Measurements from ENCODE around the gene SPPL3. TPM values are rescaled to one million over a fixed set of nuclear protein-coding genes. Genes with fewer than 3 reads are reported as not detected.

SPPL3 gene
- total RNA-seq, 2 donors from 2014 or later: 13.5 to 16.5 TPM

DNA sequence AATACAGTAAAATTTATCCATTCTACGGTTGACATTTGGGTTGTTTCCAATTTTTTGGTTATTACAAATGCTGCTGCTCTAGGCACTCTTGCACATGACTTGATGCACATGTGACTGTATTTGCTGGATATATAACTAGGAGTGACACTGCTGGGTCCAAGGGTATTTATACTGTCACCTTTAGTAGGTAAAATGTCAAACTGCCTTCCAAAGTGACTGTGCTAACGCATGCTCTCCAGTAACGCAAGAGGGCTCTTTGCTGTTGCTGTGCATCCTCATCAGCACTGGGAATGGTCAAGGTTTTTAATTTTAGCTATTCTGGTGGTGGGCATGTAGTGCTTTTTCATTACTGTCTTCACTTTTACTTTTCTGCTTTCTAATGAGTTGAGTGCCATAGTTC, 116.3 kb downstream of the SPPL3 start:
- intact Hi-C loops (cut with DNase I): no loop called here
- no peak for ATAC-seq
- TF ChIP-seq POLR2A (IDR thresholded peaks at IDR 0.05): no peak
- TF ChIP-seq, protein P1, sequence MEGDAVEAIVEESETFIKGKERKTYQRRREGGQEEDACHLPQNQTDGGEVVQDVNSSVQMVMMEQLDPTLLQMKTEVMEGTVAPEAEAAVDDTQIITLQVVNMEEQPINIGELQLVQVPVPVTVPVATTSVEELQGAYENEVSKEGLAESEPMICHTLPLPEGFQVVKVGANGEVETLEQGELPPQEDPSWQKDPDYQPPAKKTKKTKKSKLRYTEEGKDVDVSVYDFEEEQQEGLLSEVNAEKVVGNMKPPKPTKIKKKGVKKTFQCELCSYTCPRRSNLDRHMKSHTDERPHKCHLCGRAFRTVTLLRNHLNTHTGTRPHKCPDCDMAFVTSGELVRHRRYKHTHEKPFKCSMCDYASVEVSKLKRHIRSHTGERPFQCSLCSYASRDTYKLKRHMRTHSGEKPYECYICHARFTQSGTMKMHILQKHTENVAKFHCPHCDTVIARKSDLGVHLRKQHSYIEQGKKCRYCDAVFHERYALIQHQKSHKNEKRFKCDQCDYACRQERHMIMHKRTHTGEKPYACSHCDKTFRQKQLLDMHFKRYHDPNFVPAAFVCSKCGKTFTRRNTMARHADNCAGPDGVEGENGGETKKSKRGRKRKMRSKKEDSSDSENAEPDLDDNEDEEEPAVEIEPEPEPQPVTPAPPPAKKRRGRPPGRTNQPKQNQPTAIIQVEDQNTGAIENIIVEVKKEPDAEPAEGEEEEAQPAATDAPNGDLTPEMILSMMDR (IDR thresholded peaks at IDR 0.05): no peak
- H3K4me1 ChIP-seq: no peaks in the 10 kb centered on the region
- no peaks in the 10 kb centered on the region for H3K9me3 ChIP-seq
- no peak overlapping the region for H3K4me3 ChIP-seq
- no peaks in the 10 kb centered on the region for H3K27me3 ChIP-seq
- H3K36me3 ChIP-seq (replicated peaks in 1 of 2; ENCODE audit: insufficient read depth in 1 of 2, low read depth in 2 of 2): peaks cover 0 to 4% of the 10 kb centered on the region in 2 donors
- 91 to 100% methylated on average over 3 of the region's 3 CpGs for WGBS, 2 donors
- no peak overlapping the region for H3K27ac ChIP-seq
- no peak for DNase-seq

DNA sequence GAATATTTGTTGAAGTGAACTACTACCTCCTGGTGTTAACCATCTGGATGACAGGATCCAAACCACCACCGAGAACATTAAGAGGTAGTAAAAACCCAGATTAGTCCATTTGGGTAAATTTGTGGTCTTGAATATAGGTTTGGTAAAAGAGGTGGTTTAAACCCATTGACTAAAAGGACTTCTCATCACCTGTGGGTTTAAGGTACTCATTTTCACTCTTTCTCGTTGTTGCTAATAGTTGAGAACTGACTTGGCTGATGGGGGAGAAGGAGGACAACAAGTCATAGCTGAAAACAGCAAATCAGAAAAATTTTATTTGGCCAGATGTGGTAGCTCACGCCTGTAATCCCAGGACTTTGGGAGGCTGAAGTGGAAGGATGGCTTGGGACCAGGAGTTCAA, 119.4 kb downstream of the SPPL3 start:
- Histone ChIP-seq H3K4me1 (no peaks in the 10 kb centered on the region), H3K27me3 (no peaks in the 10 kb centered on the region), H3K27ac (no peak overlapping the region), H3K4me3 (no peak overlapping the region), H3K36me3 (replicated peaks in 1 of 2; ENCODE audit: insufficient read depth in 1 of 2, low read depth in 2 of 2) (peaks cover 0 to 4% of the 10 kb centered on the region in 2 donors), H3K9me3 (no peaks in the 10 kb centered on the region)
- intact Hi-C loops (cut with DNase I): no loop called here
- WGBS, 2 donors: 83% methylated on average over 3 of the region's 3 CpGs
- no peak for TF ChIP-seq POLR2A (IDR thresholded peaks at IDR 0.05)
- ATAC-seq (no peak), DNase-seq (no peak)

DNA sequence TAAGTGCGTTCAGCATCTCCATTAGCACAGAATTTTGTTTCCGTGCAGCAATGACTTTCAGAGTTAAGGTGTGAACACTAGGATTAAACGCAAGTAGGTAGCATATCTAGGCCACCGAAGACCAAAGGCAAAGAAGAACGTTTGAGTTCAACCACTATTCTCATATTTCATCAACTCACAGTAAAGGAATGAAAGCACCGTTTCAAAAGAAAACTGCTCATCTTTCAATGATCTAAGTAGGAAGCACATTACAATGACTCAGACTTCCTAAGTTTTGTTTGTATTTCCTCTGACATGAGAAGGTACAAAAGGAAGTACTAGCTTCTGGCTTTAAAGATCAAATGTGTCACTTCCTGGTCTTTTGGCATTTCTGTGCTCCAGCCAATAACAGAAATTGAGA, 121.0 kb downstream of the SPPL3 start:
- Histone ChIP-seq H3K9me3 (no peaks in the 10 kb centered on the region), H3K36me3 (replicated peaks in 1 of 2; ENCODE audit: insufficient read depth in 1 of 2, low read depth in 2 of 2) (peaks cover 0 to 4% of the 10 kb centered on the region in 2 donors), H3K4me3 (no peak overlapping the region), H3K27me3 (no peaks in the 10 kb centered on the region), H3K4me1 (no peaks in the 10 kb centered on the region), H3K27ac (no peak overlapping the region)
- no peak for DNase-seq
- WGBS, 2 donors: 79 to 82% methylated on average over 6 of the region's 6 CpGs
- ATAC-seq: no peak
- TF ChIP-seq POLR2A (IDR thresholded peaks at IDR 0.05): no peak
- TF ChIP-seq, protein P1 (IDR thresholded peaks at IDR 0.05): no peak
- intact Hi-C loops (cut with DNase I): no loop called here

DNA sequence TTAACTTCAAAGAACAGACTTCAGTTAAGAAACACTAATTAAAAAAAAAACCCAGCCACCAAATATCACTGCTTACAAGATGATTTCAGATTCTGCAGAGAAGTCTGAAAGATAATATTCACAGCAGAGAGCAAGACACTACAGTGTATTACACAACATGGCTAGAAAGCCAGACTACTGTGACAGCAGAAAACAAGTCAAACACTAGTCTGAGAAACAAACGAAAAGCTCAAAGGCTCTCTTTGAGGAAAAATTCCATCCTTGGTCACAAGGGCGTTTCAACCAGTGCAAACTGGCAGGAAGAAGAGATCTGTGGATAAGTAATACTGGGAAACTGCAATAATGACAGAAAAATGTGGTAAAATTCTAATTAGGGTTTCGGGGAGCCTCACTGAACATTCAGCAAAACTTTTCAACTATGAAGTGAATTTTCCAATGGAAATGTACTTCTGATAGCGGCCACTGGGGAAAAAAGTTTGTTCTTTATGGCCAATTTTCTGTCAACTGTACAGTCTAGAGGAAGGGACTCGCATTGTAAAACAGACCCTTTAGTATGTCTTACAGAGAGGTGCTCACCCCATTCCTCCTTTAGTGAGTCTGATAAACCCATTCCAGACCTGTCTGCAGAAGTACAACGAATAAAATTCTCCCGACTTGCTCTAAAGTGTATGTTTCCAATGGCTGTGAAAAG, 128.2 kb downstream of the SPPL3 start:
- ATAC-seq: no peak
- Histone ChIP-seq H3K27me3 (no peaks in the 10 kb centered on the region), H3K4me3 (no peak overlapping the region), H3K9me3 (no peaks in the 10 kb centered on the region), H3K4me1 (no peaks in the 10 kb centered on the region), H3K27ac (no peak overlapping the region), H3K36me3 (replicated peaks in 1 of 2; ENCODE audit: insufficient read depth in 1 of 2, low read depth in 2 of 2) (peaks cover 0 to 5% of the 10 kb centered on the region in 2 donors)
- no peak for DNase-seq
- 85 to 88% methylated on average over 7 of the region's 7 CpGs for WGBS, 2 donors
- TF ChIP-seq, protein P1 (IDR thresholded peaks at IDR 0.05): no peak
- no peak for TF ChIP-seq POLR2A (IDR thresholded peaks at IDR 0.05)
- intact Hi-C loops (cut with DNase I): no loop called here

DNA sequence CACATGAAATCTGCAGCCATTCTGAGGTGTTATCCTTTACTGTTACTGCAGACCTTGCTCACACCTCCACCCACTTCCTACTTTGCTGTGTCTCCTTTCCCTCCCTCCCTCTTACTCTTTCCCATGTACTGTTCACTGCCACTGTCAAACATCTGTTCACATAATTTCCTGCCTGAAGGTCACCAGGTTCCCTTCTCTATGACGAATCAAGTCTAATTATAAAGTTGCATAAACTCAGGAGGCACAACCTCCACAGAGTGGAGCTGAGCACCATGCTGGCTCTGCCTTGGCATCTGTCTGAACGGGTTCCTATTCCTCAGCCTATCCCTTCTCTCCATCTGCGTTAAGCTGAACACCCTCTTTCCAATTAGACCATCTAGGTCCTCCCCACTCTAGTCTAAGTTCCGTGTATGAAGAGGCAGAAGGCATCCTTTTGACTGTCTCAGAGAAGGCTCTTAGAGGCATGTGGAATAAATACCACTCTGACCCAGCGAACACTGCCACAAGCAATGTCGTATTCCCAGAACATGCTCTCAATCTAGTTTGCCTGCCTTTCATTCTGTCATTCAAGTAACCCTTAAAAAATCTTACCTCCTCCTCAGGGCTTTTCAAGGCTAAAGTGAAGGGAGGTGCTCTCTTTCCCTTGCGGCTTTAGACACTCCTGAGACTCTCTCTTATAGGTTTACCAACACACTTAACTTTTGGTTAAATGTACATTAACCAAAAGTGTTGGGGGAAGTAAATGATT, 129.8 kb downstream of the SPPL3 start:
- TF ChIP-seq, protein P1 (IDR thresholded peaks at IDR 0.05): no peak
- no peak for TF ChIP-seq POLR2A (IDR thresholded peaks at IDR 0.05)
- no peak overlapping the region for H3K27ac ChIP-seq
- H3K4me1 ChIP-seq: no peaks in the 10 kb centered on the region
- WGBS, 2 donors: 77 to 87% methylated on average over 7 of the region's 7 CpGs
- H3K9me3 ChIP-seq: no peaks in the 10 kb centered on the region
- peaks cover 0 to 5% of the 10 kb centered on the region in 2 donors for H3K36me3 ChIP-seq (replicated peaks in 1 of 2; ENCODE audit: insufficient read depth in 1 of 2, low read depth in 2 of 2)
- H3K27me3 ChIP-seq: no peaks in the 10 kb centered on the region
- no peak for ATAC-seq
- H3K4me3 ChIP-seq: no peak overlapping the region
- intact Hi-C loops (cut with DNase I): no loop called here
- DNase-seq: no peak
